HepG2 (cell line): ENCODE data around the gene SCP2. TPM values are rescaled to one million over a fixed set of nuclear protein-coding genes. Genes with fewer than 3 reads are reported as not detected.

Experiments used
- ATAC-seq: fragments of 200-7000 bp; cut with Tn5 transposase; 3 replicates; pipeline ENCODE4 v1.9.1; 2020; ENCODE audit warnings: mild to moderate bottlenecking, moderate library complexity
- BruUV-seq: library from RNA; stranded (reverse); fragments of 400-500 nt; replicated peaks from 2 replicates; lab custom pipeline; 2021; lab: Mats Ljungman, UMichigan
- CTCF ChIA-PET: fragments of 300-600 bp; formaldehyde crosslinking; extraction: SDS; loops from one replicate; lab custom pipeline; 2021; ENCODE audit warnings: low total read pairs, inconsistent platforms, low intra/inter-chr PET ratio; lab: Yijun Ruan, JAX
- POLR2A ChIA-PET: fragments of 350-600 bp; sonication (Branson Sonifier 250); formaldehyde crosslinking; loops from one replicate; lab custom pipeline; 2020; ENCODE audit warnings: antibody characterized with exemption, inconsistent platforms; lab: Yijun Ruan, JAX
- DNase-seq: peaks from one replicate; pipeline ENCODE4 v3.0.0-alpha.2; 2015; ENCODE audit warnings: low spot score
- FAIRE-seq: peaks from 3 replicates; lab custom pipeline; 2011; peaks lifted over from hg19 to GRCh38; lab: Jason Lieb, UNC
- H2AFZ ChIP-seq: one replicate; pipeline ENCODE4 v1.6.1; 2011; ENCODE audit warnings: low read length, inconsistent platforms
- H3K27ac ChIP-seq: fragments of 300-600 bp; 3 replicates; pipeline ENCODE4 v1.8.0; 2011; ENCODE audit warnings: mixed run types, mild to moderate bottlenecking, mixed read lengths, low read length, inconsistent platforms; ENCODE audit not compliant: insufficient read depth; ENCODE audit errors: extremely low read length
- H3K27me3 ChIP-seq, 2 experiments: fragments of 200-600 bp in 1 of 2; 2 replicates in 1 of 2; 3 replicates in 1 of 2; pipeline versions ENCODE4 v1.6.0 to v1.8.0; 2011; ENCODE audit warnings: low read length in 2 of 2, mild to moderate bottlenecking in 2 of 2, moderate library complexity in 2 of 2, inconsistent platforms in 1 of 2; ENCODE audit not compliant: insufficient read depth in 2 of 2, control insufficient read depth in 1 of 2
- H3K36me3 ChIP-seq, 2 experiments: fragments of 200-600 bp in 1 of 2; replicated peaks in 1 of 2; 2 replicates in 1 of 2; 3 replicates in 1 of 2; pipeline versions ENCODE4 v1.5.1 to v1.8.0; 2011; ENCODE audit warnings: low read length in 2 of 2, inconsistent platforms in 1 of 2; ENCODE audit not compliant: insufficient read depth in 2 of 2, control insufficient read depth in 1 of 2
- H3K4me1 ChIP-seq: 2 replicates; pipeline ENCODE4 v1.5.1; 2012; ENCODE audit warnings: low read length, inconsistent platforms; ENCODE audit not compliant: insufficient read depth
- H3K4me2 ChIP-seq: 2 replicates; pipeline ENCODE4 v1.6.0; 2011; ENCODE audit warnings: low read depth, low read length, inconsistent platforms
- H3K4me3 ChIP-seq, 3 experiments: fragments of 200-600 bp in 1 of 3; sonication (generic), shearing (Covaris generic) in 1 of 3; replicated peaks in 1 of 3; 2 replicates each; pipeline ENCODE4 v1.5.1; 2011 to 2016; ENCODE audit warnings: low read length in 3 of 3, inconsistent platforms in 2 of 3, low read depth in 2 of 3, mild to moderate bottlenecking in 2 of 3, control low read depth in 1 of 3, mixed read lengths in 1 of 3; ENCODE audit not compliant: insufficient read depth in 1 of 3
- H3K79me2 ChIP-seq: one replicate; pipeline ENCODE4 v1.6.1; 2011; ENCODE audit warnings: low read length, inconsistent platforms; ENCODE audit not compliant: insufficient read depth
- H3K9ac ChIP-seq: 2 replicates; pipeline ENCODE4 v1.6.0; 2011; ENCODE audit warnings: mild to moderate bottlenecking, low read depth, low read length, inconsistent platforms; ENCODE audit not compliant: insufficient read depth
- H3K9me3 ChIP-seq: 2 replicates; pipeline ENCODE4 v1.5.1; 2012; ENCODE audit warnings: mild to moderate bottlenecking, low read length
- H4K20me1 ChIP-seq: 2 replicates; pipeline ENCODE4 v1.6.0; 2011; ENCODE audit warnings: inconsistent platforms, mild to moderate bottlenecking, low read length, moderate library complexity; ENCODE audit not compliant: insufficient read depth
- CEBPG ChIP-seq: IDR thresholded peaks from 2 replicates; pipeline ENCODE4 v1.6.1; 2016
- ELF1 ChIP-seq: sonication (generic); formaldehyde crosslinking; IDR thresholded peaks from 2 replicates; pipeline ENCODE4 v1.4.0; 2020; ENCODE audit warnings: missing genetic modification reagents
- NFATC3 ChIP-seq: sonication (generic); formaldehyde crosslinking; IDR thresholded peaks from 2 replicates; pipeline ENCODE4 v1.5.1; 2020; ENCODE audit warnings: mild to moderate bottlenecking, missing genetic modification reagents
- SMC3 ChIP-seq: IDR thresholded peaks from 2 replicates; pipeline ENCODE4 v1.6.1; 2011; ENCODE audit warnings: low read length, improper control_type of control experiment
- YEATS4 ChIP-seq: sonication (generic); formaldehyde crosslinking; IDR thresholded peaks from 2 replicates; pipeline ENCODE4 v1.4.0; 2020; ENCODE audit warnings: missing genetic modification reagents, borderline replicate concordance
- YY1 ChIP-seq: IDR thresholded peaks from 2 replicates; pipeline ENCODE4 v1.6.1; 2011; ENCODE audit warnings: low read length, low read depth, moderate library complexity, mild to moderate bottlenecking; ENCODE audit not compliant: insufficient read depth, insufficient replicate concordance
- ZNF121 ChIP-seq: sonication (generic); formaldehyde crosslinking; IDR thresholded peaks from 2 replicates; pipeline ENCODE4 v1.5.0; 2020; ENCODE audit warnings: mild to moderate bottlenecking, missing genetic modification reagents
- ZNF224 ChIP-seq: sonication (generic); formaldehyde crosslinking; IDR thresholded peaks from 2 replicates; pipeline ENCODE4 v1.5.0; 2020; ENCODE audit warnings: mild to moderate bottlenecking, missing genetic modification reagents
- ZNF546 ChIP-seq: sonication (generic); formaldehyde crosslinking; conservative IDR thresholded peaks from 2 replicates; pipeline ENCODE4 v1.8.1; 2023; ENCODE audit warnings: mild to moderate bottlenecking, missing genetic modification reagents
- ZNF574 ChIP-seq: sonication (generic); formaldehyde crosslinking; IDR thresholded peaks from 2 replicates; pipeline ENCODE4 v1.4.0; 2020; ENCODE audit warnings: missing genetic modification reagents
- WGBS: methylation state at CpG from one replicate; pipeline ENCODE4 v1.1.6; 2017; ENCODE audit warnings: low lambda C conversion rate; 5-methylcytosine and 5-hydroxymethylcytosine counted together
- in situ Hi-C: cut with HindIII; loops from 2 replicates; pipeline ENCODE4 v1.10.0; 2017; ENCODE audit warnings: low pct_unique_long_range_greater_than_20kb; ENCODE audit not compliant: extremely low pct_ligation_motif_present
- intact Hi-C: fragments of 100-400 bp; cut with micrococcal nuclease; formaldehyde crosslinking; loops from one replicate; pipeline ENCODE4 v1.10.0; 2022; ENCODE audit not compliant: unreplicated experiment
- polyA plus RNA-seq, 8 experiments: library from polyadenylated mRNA; depleted of rRNA in 3 of 8; stranded (reverse) in 7 of 8; unstranded in 1 of 8; fragments of >200 nt; fragmentation: Illumina TruSeq in 4 of 8; extraction: Trizol in 4 of 8; gene quantifications; 2 replicates each; pipeline versions ENCODE4 v1.2.1 to v1.2.3, GENCODE V29; 2011 to 2016; ENCODE audit warnings: low read depth in 4 of 8, missing spikeins in 1 of 8, mixed read lengths in 1 of 8; ENCODE audit not compliant: insufficient read depth in 1 of 8
- total RNA-seq, 5 experiments: library from RNA; depleted of rRNA; stranded (reverse); fragments of >200 nt; fragmentation: Illumina TruSeq; extraction: Trizol; gene quantifications; 2 replicates each; pipeline ENCODE4 v1.2.3, GENCODE V29; 2016; ENCODE audit warnings: low read depth in 1 of 5

Gene SCP2
- total and polyA plus RNA-seq, 2 of the 13 experiments (the other 11 are each of a cell fraction or from before 2014, with no cell fraction given), result 59.0 to 133 TPM

DNA sequence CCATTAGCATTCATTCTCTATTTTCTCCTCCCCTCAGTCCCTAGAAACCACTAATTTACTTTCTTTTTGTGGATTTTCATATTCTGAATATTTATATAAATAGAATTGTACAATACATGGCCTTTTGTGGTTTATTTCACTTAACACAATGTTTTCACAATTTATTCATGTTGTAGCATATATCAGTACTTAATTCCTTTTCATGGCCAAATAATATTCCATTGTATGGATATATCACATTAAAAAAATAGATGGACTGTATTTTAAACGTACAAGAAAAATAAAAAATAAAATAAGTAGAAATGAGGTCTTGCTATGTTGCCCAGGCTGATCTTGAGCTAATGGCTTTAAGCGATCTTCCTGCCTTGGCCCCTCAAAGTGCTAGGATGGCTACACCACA, 25.0 kb downstream of the SCP2 start:
- no peaks in the 10 kb centered on the region for H3K79me2 ChIP-seq
- no peaks in the 10 kb centered on the region for H3K9me3 ChIP-seq
- H3K4me1 ChIP-seq, result peaks cover 13% of the 10 kb centered on the region
- in situ Hi-C loops, result no loop called here
- WGBS, result 81% methylated on average over 2 of the region's 2 CpGs
- no peaks in the 10 kb centered on the region for H3K27me3 ChIP-seq
- no peaks in the 10 kb centered on the region for H4K20me1 ChIP-seq
- H3K36me3 ChIP-seq, result peaks cover 2 to 3% of the 10 kb centered on the region in 2 experiments; a peak in 2 of 5 replicates
- DNase-seq (no peak), ATAC-seq (no peak), FAIRE-seq (no peak)
- no peak overlapping the region for H3K4me2 ChIP-seq
- H3K4me3 ChIP-seq, result no peak overlapping the region
- TF ChIP-seq ZNF224 (no peak), CEBPG (CRISPR knock-in tag) (no peak), ELF1 (CRISPR knock-in tag) (no peak), ZNF546 (CRISPR knock-in tag) (no peak), ZNF574 (no peak), NFATC3 (CRISPR knock-in tag) (no peak), YEATS4 (CRISPR knock-in tag) (no peak), YY1 (no peak), ZNF121 (CRISPR knock-in tag) (no peak), SMC3 (no peak)
- H3K27ac ChIP-seq, result no peak overlapping the region
- ChIA-PET CTCF (no interaction called here), POLR2A (no interaction called here)
- intact Hi-C loops, result no loop called here
- H3K9ac ChIP-seq, result no peak overlapping the region
- BruUV-seq, result no TSS peak
- H2AFZ ChIP-seq, result no peak overlapping the region
